HG03175 (cell line): Measurements from ENCODE around the gene ME3.

Experiments
- ATAC-seq: cut with Tn5 transposase; IDR thresholded peaks from one replicate; pipeline ENCODE4 v1.9.1; 2021; ENCODE audit warnings: mild to moderate bottlenecking, moderate library complexity; ENCODE audit not compliant: unreplicated experiment

Gene ME3

DNA sequence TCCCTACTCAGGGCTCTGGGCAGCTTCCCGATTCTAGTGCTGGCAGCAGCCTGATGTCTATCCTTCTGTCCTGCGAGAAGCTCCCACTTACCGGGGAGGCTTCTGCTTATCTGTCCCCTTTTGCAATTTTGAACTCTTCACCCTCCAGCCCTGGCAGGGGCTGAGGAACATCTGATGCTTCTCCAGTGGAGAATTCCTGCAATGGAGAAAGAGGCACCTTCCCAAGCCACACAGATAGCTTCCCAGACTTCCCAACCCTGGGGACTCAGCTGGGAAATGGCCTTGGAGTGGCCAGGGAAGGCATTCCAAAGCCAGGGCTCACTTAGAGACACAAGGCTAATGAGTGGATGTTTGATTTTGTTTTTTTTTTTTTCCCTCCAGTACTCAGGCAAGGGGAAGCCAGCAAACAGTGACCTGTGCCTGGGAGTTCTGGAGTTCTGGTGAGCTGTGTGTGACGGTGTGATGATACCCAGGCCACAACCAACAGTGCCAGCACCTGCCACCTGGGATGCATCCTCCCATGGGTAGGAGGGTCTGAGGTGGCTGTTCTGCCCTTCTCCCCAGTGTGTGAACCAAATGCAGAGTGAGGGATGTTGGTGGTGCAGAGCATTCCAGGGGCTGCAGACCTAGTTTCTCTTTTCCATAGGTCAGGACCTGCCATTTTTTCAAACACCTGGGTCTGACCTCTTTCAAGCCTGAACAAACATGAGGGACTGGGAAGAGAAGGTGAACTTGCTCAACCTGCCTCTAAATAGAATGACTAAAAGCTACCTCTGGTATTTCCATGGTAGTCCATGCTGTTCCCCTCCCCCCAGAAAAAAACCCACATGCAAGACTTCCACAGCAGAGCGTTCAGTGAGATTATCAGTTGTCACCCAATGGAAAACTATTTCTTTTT is 202.7 kb downstream of the ME3 start:
- ATAC-seq = no peak

DNA sequence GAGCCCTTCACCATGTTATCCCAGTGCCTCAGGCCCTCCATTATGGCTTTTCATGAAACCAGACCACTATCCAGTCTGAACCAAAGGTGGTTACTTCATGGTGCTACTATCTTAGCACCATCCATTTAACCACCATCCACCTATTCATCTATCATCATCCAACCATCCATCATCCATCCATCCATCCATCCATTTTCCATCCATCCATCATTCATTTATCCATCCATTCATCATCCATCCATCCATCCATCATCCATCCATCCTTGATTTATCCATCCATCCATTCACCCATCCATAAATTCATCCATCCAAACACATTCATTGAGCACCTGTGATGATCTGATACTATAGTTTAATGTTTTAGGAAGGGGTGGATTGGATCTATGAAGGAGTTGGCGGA is 204.2 kb downstream of the ME3 start:
- no peak for ATAC-seq

DNA sequence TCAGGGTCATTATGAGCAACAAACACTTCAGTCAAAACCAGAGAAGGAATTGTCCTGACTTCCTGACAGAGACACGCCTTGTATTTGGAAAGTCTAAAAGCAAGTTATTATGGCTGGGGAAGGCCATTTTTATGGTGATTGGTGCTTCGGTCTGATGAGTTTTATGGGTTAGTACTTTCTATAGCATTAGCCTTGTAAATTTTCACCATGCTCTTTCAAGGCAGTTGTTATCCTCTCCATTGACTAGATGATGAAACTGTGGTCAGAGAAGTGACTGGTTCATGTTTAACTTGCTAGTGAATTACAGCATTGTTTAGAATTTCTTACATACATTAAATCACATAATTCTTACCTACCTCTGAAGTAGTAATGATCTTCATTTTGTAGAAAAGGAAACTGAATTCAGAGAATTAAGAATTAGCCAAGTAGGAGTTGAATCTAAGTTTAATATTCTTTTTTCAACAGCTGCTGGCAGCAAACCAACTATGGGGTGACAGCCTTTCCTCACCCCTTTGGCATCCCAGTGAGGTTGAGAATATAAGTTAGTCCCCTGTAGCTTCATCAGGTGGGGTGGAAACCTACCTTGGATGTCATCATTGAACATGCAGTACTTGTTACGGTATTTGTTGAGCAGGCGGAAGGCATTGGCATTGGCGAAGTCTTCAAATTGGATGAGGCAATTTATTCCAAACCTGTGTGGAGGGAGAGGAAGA is 207.8 kb downstream of the ME3 start:
- ATAC-seq = no peak

DNA sequence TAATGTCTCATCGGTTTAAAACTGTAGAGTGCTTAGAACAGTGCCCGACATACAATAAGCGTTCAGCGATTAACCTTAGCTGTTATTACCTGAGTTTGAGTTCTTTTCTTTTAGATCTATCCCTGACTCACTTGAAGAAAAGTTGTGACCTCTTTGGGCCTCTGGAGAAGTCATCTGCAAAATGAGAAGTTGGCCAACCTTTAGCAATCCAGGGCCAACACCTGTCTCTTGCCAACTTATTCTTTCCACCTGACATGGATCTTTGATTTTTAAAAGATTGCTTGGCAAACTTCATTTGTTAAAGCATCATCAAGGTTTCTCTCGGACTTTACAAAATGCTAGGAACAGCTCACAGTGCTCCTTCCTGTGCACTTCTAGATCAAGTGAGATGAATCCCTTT is 208.5 kb downstream of the ME3 start:
- ATAC-seq = no peak

DNA sequence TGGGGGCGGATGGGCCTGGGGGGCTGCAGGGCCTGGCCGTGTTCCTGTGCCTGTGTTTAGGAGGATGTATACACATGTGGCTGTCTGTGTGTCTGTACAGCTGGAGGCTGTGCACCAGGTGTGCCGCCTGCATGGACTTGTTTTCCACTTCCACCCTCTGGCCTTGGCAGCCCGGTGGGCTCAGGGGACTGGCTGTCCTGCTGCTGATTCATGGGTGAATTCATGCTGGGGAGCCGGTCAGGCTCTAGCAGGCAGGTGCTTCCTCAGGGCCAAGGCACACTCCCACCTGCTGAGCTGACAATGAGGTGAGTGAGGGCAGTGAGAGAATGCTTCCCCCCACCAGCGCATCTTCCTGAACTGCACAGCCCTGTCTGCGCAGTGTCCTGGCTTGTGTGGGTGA is 209.3 kb downstream of the ME3 start:
- no peak for ATAC-seq

DNA sequence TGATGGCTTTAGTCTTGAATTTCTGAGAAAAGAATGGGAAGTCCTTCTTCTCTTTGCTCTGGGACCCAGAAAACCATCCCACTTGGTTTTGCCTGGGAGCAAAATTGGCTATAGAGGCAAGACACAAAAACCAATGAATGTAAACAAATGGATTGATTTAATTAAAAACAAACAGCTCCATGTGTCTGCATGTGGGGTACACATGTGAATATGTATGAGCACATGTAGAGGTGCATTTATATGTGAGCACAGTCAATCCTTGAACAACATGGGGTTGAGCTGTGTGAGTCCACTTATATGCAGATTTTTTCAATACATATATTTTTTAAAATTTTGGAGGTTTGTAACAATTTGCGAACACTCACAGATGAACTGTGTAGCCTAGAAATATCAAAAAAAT is 210.5 kb downstream of the ME3 start:
- ATAC-seq = no peak

DNA sequence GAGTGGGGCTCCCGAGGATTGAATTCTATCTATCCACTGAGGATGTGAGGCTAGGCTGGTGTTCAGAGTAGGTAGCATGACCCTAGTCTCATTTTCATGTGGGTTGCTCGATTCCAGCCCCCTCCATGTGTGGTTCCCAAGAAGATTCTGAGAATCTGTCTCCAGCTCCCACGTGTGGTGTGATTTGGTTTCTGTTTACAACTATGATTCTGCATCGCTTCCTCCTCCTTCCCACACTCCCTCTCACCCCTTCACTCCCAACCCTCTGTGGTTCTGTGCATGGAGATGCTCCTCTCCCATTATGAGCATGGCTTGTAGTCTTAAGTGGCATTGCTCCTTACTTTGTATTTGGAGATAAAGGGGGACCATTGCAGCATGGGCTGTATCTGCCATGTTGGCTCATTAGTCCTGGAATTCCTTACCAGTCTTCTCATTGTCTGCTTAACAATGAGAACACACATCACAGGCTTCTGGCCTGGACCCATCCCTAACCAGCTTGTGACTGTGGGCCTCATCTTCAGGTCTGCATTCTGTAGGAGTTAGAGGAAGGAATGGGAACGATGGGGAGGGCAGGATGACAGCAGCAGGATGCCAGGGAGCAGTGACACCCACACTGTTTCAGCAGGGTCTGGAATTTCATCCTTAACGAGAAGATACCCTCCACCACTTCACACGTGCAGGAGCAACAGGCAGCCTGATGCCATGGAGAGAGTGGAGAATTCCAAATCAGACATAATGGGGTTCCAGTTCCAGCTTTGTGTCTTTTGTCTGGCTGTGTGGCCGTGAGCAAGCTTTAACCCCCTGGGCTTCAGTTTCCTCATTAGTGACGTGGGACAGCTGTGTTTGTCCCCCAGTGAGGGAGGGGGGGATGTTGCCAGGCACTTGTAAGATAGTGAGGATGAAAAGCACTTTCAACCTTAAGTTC is 211.7 kb downstream of the ME3 start:
- no peak for ATAC-seq

DNA sequence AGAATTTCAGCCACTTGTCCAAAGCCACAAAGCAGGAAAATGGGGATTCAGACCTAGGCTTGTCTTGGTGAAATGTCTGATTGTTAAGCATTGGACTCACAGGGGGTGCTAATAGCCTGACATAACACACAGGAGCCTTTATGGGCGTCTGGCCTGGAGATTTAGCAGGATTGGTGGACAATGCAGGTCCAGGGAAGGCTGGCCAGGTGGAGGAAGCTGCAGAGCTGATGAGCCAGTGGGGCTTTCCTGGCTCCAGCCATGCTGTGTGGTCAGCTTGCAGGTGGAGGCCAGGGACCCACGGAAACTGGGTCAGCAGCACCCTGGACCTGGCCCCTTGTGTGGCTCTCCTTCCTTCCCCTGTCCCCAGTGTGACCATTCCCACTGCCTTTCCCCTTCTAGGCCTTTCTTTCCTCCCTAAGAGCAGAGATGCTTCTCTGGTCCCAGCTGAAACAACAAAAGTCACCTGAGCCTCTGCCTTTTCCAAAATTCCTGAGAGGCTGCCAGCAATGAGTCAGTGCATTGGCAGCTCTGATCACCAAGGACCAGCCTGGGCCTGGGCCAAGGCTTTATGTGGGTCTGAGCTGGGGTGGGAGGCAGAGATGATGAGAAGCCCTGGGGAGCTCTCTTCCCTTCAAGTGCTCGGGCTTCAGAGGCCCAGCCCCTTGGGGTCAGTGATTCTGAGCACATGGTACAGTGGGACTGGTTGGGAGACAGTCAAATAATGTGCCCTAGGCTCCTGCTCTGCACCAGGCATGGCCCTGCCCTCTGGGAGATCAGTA is 212.5 kb downstream of the ME3 start:
- ATAC-seq = no peak

DNA sequence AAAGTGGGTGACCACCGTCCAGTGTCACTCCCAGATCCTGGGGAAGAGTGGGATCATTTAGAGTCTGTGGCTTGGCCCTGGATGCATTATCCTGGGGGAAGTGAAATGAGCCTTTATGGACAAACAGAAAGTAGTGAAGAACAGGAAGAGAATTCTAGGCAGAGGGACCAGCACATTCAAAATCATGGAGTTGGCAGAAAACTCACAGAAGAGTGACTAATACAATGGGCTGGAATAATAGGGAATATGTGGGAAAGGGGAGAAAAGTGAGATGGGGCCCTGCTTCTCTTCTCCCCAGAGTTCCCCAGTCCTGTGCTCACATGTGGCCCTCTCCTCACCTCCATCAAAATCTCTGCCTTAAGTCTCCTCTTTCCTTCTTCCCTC is 213.4 kb downstream of the ME3 start:
- no peak for ATAC-seq

DNA sequence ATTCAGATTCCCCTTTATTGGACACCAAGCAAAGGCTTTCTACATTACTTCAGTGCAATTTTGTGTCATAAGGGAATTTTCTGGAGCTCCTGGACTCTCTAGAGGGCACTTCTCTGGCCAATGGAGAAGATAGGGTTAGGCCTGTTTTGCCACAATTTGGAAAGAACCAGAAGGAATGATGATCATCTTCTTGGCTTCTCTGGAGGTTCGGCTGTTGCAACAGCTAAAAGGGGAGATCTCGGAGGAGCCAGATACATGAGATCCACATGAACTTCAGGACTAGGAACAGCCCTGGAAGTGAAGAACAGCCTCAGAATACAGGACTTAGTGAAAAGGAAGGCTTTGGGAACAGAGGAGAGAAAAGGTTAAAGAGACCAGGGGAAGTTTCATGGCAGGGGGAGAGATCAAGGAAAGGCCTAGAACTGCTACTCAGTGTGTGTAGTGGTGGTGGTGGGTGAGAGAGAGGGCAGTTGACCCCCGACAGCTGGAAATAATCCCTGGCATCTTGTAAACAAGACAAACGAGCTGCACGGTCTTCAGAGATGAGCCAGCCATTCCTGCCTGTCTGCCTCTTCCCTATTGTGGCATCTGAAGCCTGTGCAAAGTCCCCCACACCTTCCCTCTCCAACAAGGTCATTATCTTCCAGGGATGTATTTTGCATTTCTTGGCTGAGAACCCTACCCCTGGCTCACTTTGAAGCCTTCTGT is 214.0 kb downstream of the ME3 start:
- ATAC-seq = no peak

DNA sequence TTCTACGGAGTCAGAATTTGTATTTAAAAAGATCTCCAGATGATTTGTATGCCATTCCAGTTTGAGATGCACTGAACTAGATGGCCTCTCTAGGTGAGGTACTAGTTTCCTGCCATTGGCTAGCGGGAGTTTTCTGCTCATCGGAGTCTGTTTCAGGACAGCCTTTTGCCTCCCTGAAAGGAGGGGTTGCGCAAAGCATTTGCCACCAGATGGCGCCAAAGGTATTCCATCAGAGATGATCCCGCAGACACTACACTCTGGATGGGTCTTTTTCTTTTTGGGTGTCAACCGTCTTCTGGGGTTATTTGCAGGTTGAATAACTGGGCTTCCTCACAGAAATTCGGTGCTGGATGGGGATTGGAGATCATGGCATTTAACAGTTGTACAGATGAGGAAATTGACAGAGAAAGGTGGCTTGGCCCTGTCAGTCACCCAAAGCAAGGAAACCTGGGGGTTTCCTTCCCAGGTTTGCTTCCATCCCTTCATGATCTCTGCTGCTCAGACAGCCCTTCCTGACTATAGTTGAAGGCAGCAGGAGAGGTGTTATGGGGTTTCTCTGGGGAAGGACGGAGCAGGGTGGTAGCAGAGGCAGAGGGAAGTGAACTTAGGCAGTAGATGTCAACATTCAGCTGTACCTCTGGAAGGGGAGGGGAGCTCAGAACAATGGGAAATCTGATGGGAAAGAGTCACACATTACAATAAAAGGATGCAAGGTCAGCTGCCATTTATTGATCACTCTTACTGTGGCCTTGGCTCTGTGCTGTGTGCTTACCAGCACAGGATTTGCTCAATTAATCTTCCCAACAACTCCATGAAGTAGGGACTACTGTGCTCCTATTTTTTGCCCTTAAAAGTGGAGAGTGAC is 216.1 kb downstream of the ME3 start:
- ATAC-seq = peak; percentile 82

DNA sequence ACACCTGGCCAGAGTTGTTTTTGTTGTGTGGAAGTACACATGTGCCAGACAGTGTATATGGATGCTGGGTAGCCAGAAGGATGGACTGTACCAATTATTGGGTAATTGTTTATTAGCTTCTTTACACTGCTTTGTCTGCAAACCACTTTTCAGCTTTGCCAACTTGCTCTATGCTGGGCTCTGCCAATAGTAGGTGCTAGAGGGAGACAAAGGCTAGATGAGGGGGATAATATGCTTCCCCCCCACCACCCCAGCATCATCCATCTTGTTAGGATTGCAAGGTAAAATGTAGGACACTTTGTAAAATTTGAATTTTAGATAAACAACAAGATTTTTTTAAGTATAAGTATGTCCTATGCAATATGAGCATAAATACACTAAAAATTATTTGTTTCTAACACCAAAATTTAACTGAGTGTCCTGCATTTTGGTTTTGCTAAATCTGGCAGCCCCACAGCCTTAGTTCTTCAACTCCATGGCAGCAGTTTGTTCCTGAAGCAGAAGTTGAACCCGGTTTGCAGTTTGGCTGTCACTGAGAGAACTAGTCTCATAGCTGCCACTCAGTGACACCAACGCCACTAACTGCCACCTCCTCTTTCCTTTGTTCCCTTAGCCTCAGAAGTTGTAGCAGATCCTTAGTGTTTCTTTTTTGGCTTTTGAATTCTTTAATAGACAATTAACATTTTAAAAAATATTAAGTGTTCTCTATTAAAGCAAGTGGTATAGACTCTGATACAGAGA is 219.0 kb downstream of the ME3 start:
- no peak for ATAC-seq

DNA sequence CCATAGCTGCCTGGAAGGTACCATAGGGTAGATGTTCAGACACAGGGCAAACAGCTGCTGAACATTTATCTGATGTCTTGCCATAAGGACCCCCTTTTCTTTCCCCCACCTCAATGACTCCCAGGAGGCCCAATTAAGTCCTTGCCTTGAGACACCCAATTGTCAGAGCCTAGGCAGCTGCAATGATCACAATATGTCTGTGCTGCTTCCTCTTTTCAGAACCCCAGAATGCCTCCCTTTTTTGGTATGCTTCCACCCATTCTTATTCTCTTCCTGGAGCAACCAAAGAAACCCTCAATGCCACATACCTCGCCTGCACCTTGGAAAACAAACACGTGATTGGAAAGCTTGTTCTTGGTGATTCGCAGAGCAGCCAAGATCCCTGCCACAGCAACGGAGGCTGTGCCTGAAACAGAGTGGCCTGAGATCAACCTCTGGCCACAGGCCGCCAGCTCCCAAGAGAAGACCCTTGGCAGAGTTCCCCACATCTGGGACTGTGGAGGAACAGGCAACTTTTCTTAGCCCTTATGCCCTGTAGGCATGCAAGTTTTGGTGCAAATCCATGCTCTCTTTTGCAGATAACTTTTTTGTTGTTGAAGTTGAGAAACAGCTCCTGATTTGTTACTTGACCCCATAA is 222.3 kb downstream of the ME3 start:
- ATAC-seq = no peak

DNA sequence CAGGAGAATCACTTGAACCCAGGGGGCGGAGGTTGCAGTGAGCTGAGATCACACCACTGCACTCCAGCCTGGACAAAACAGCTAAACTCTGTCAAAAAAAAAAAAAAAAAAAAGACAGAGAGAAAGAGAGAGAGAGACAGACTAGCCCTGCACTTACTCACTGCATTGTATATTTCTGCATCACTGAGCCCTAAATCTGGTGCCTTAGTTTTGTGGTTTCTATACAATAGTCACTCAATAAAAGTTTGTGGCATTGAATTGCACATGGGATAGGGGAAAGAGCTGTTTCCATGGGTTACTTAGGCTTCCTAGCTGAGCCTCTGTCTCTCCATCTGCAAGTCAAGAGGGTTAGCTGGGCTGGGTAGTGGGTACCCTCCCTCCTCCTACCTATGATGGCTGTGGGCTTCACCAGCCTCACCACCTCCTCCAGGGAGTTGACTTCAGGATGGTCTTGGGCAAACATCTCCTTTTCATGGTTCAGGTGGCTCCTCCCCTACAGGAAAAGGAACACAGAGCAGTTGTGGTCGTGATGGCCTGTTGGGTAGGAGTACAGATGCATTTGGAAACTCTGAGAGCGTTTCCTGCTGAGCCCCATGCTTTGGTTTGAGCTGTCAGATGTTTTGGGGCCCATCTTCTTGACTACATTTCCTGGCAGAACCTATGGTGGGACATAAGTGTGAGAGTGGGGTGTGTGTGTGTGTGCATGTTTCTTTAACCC is 224.5 kb downstream of the ME3 start:
- ATAC-seq = peak; percentile 41

DNA sequence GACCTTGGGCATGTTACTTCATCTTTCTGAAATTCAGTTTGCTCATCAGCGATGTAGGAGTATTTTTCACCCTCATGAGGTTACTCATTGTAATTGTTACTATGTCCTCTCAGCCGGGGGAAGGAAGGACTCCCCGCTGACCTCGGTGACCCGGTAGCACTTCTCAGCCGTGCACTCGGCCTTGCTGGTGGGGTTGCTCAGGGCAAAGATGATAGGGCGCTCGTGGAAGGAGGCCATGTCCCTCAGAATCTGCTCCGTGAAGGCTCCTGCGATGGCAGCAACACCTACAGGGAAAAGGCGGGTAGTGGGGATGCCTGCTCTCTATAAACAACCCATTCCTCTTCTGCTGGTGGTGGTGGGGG is 225.5 kb downstream of the ME3 start:
- no peak for ATAC-seq

DNA sequence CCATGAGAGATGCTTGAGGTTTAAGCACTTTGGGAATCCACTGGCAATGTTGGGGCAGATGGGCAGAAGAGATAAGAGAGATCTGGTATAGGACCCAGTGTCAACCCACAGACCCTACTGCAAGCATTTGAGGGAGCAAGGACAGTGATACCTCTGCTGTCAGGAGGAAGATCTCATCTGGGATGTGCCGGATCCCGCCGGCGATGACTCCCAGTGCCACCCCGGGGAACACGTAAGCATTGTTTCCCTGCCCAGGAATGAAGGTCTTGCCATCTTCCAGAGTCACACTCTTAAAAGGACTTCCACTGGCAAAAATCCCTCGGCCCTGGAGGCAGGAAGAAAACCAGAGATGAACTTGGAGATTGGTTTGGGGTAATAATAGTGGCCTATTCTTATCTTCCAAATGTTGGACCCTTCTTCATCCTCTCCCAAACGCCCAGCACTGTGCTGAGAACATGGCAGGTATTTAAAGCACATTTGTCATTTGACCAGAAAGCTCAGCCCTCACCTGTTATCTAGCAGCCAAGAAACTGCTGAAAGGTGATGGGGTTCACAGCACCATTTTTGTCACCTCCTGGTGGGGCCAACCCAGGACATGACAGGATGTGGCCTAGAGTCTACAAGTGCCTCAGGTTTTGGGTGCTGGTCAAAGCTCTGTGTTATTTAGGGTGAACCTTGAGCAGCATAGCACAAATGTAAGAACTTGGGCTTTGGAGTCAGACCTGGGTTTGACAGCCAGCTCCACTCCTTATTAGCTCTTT is 226.1 kb downstream of the ME3 start:
- ATAC-seq = no peak

DNA sequence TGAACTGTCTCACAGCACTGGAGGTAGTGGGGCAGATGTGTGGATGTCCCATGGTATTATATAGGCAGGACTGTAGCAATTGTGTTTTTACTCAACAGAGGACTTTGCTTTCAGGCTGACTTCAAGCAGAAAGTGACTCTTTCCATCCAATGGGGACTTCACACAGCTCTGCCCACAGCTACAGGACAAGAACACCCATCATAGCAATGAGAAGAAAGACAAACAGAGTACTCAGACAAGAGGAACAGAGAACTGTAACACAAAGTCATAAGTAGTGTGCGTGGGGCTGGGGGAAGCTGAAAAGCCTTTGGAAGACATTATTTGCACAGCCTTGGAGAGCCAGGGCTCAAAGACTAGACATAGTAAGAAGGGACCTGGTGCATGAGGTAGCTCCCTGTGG is 227.4 kb downstream of the ME3 start:
- ATAC-seq = no peak
